Measurements from ENCODE around the gene CPSF6. TPM values are rescaled to one million over a fixed set of nuclear protein-coding genes. Genes with fewer than 3 reads are reported as not detected.

CPSF6 gene
- total and polyA plus RNA-seq, 2 donors (not counting 3 experiments of a cell fraction or from before 2014, with no cell fraction given), result 55.8 to 91.7 TPM

GRCh38 chr12:69298947-69299346 is 59.6 kb downstream of the CPSF6 start:
- H3K79me2 ChIP-seq (ENCODE audit: control insufficient read depth, insufficient read depth, low read length), result no peaks in the 10 kb centered on the region
- dilution Hi-C loops (cut with MboI; ENCODE audit: extremely low pct_ligation_motif_present, low sequenced_read_pairs), result no loop called here
- H3K9me1 ChIP-seq (replicated peaks; ENCODE audit: control insufficient read depth, extremely low read depth, insufficient read depth, low read length), result no peaks in the 10 kb centered on the region
- H3K4me1 ChIP-seq (ENCODE audit: control insufficient read depth, extremely low read depth, insufficient read depth, low read length), result no peaks in the 10 kb centered on the region
- no peak overlapping the region for H3K4me2 ChIP-seq (ENCODE audit: insufficient read depth, low read length)
- intact Hi-C loops (cut with micrococcal nuclease), result no loop called here
- H3K36me3 ChIP-seq (ENCODE audit: control insufficient read depth in 2 of 2, extremely low read depth in 1 of 2, insufficient read depth in 2 of 2, low read length in 2 of 2), result no peaks in the 10 kb centered on the region
- DNase-seq (ENCODE audit: low read depth, low spot score), result no peak
- TF ChIP-seq CTCF (IDR thresholded peaks at IDR 0.05; ENCODE audit: extremely low read depth in 1 of 2, insufficient read depth in 1 of 2, low read depth in 1 of 2, low read length in 2 of 2) (no peak), EZH2 (IDR thresholded peaks at IDR 0.05; ENCODE audit: borderline replicate concordance, low read depth, low read length, severe bottlenecking) (no peak), JUN (IDR thresholded peaks at IDR 0.05; ENCODE audit: borderline replicate concordance, insufficient read depth, insufficient read length, low read depth) (no peak), MAX (IDR thresholded peaks at IDR 0.05; ENCODE audit: insufficient read depth, insufficient read length) (no peak), POLR2AphosphoS5 (IDR thresholded peaks at IDR 0.05; ENCODE audit: insufficient read depth, low read depth, low read length) (no peak), FOS (IDR thresholded peaks at IDR 0.05; ENCODE audit: borderline replicate concordance, insufficient read depth, low read length) (no peak), MYC (IDR thresholded peaks at IDR 0.05; ENCODE audit: low read depth, low read length) (no peak), POLR2A (IDR thresholded peaks at IDR 0.05; ENCODE audit: low read depth, low read length) (no peak), GATA2 (IDR thresholded peaks at IDR 0.05; ENCODE audit: insufficient read depth, insufficient read length, low read depth, low read length) (no peak)
- POLR2A ChIA-PET, result no interaction called here
- H4K20me1 ChIP-seq (replicated peaks; ENCODE audit: control insufficient read depth, extremely low read depth, insufficient read depth, low read length), result no peaks in the 10 kb centered on the region
- no TSS peak for BruUV-seq (replicated peaks)
- FAIRE-seq, result no peak
- H3K9ac ChIP-seq (replicated peaks; ENCODE audit: extremely low read depth, insufficient read depth, low read length), result no peak overlapping the region
- peaks cover 9 to 25% of the 10 kb centered on the region in 2 experiments for H3K27me3 ChIP-seq (ENCODE audit: control insufficient read depth in 2 of 2, insufficient read depth in 2 of 2, low read length in 2 of 2)
- H2AFZ ChIP-seq (ENCODE audit: low read depth, low read length), result no peak overlapping the region
- no peak overlapping the region for H3K4me3 ChIP-seq (replicated peaks in 1 of 3; ENCODE audit: insufficient read depth in 1 of 3, low read depth in 1 of 3, low read length in 3 of 3)
- no peak overlapping the region for H3K27ac ChIP-seq (ENCODE audit: insufficient read depth, low read depth, low read length)
- CTCF ChIA-PET, result interaction anchor here (2.0 kb wide), 1 partner anchor 9 kb away, joined by 9 read pairs; no protein-coding TSS in a partner anchor
- H3K9me3 ChIP-seq (replicated peaks; ENCODE audit: control insufficient read depth, insufficient read depth, low read length), result no peaks in the 10 kb centered on the region

Data from endothelial cell of umbilical vein (primary cell).